ENCODE data around the gene ALKBH5.

ALKBH5 gene

DNA sequence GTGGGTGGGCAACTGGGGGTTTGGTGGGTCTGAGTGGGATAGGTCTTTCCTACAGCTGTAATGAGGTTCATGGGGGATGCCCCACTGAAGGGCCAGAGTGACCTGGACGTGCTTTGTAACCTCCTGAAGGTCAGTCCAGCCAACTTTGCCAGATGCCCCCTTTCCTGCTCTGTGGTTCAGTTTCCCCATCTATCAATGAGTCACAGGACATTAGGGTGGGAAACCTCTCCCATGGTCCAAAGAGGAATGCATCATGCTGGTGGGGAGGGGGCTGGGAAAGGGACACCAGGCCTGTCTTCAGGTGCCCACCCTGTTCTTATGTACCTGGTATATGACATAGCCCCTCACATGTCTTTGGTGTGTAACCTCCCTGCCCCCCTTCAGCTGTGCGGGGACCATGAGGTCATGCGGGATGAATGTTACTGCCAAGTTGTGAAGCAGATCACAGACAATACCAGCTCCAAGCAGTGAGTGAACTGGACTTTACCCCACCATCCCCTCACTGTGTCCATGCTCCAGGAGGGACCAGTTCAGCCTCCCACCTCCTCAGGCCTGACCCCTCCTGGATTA is 24.0 kb upstream of the ALKBH5 start:
- no peak for DNase-seq

DNA sequence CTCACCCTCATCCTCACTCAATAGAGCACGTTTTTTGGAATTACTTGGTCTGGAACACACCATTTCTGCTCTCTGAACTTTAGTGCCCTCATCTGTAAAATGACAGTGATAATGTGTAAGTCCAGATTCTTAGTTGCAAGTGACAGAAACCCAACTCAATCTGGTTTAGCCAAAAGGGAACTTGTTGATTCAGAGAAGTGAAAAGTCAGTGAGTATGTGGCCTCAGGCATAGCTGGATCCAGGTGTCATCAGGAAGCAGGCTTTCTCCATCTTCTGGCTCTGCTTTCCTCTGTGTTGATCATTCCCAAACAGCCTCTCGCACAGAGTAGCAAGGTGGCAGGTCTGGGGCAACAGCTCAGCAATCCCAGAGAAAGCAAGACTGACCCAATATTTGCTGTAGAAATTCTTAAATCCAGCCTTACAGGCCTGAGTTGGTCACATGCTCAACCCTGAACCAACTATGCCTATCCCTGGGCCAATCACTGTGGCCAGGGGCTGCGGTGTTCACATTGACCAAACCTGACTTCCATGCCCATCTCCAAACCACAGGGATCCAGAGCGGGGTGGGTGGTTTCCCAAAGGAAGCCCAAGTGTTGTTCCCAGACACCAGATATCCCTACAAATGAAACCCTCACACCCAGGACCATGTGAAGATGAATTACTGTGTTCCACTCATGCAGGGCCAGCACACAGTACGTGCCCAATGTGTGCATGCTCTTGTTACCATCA is 23.3 kb upstream of the ALKBH5 start:
- no peak for DNase-seq

DNA sequence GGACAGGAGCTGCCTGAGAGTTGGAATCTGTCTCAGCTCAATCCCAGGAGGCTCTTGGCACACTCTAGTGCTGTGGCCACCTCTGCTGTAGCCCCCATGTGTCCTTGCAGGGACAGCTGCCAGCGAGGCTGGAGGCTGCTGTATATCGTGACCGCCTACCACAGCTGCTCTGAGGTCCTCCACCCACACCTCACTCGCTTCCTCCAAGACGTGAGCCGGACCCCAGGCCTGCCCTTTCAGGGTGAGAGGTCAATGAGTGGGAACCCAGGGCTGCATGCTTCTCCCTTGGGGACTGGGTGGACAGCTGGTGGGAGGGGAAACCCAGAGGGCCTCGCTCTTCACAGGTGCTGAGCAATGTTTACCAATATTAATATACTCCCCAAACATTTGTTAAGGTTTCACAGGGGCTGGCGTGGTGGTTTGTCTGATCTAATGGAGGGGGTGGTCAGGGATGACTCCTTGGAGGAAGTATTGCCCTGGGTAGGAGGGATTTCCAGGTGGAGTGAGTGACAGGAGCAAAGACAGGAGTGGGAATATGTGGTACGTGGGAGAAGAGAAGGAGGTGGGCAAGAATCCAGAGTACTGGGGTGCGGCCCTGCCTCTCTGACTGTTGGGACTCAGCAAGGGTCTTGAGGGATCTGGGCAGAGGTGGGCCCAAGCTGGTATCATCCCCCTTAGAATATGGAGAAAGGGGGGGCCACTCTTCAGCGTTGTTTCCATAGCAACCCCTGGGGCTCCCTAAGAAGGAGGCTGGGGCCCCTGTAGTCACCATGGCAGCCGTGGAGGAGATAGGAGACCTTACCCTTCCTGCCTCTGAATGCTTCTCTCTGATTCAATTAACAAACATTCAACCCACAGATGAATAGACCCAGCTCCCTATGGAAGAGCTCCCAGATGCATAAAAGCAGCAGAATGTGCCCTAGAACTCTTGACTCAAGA is 22.2 kb upstream of the ALKBH5 start:
- DNase-seq = no peak

DNA sequence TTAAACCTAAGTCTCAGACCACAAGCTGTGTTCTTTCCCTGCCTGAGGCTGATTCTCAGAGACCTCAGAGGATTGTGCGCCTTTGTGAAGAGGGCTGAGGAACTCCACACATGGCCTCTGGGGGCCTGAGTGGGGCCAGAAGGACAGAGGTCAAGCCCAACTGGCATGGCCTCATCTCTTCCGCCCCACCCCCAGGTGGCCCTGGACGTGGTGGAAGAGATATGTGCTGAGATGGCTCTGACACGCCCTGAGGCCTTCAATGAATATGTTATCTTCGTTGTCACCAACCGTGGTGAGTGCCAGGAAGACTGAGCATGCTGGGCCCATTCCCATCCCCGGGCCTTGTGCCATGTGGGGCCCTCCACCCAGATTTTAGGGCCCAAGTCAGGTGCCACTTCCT is 20.1 kb upstream of the ALKBH5 start:
- DNase-seq = no peak

DNA sequence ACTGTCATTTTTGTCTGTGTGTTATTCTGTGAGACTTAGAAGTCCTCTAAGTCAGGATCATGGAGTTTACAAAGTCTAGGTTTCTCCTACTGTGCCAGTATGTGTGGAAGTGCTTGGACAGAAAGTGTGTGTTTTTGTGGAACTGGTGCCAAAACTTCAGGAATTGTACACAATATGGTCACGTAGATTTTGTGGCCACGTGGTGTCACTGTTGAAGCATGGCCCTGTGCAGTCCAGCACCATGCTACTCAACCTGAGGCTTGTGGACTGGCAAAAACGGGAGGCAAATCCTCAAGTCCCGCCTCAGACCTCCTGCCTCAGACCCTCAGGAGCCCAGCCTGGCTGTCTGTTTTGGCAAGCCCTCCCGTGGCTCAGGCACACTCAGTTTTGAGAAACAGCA is 16.7 kb upstream of the ALKBH5 start:
- no peak for DNase-seq

DNA sequence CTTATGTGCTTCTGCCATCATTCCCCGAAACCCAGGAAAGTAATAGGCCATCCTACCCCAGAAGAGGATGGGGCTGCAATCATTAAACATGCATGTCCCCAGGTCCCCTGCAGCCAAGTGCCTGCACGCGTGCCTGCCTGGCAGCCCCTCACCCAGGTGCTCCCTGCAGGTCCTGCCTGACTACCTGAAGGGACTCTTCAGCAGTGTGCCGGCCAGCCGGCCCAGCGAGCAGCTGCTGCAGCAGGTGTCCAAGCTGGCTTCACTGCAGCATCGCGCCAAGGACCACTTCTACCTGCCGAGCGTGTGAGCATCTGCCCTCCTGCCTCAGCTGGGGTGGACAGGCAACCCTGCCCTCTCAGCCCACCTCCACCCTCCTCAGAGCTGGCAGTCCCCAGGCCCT is 16.2 kb upstream of the ALKBH5 start:
- no peak for DNase-seq

DNA sequence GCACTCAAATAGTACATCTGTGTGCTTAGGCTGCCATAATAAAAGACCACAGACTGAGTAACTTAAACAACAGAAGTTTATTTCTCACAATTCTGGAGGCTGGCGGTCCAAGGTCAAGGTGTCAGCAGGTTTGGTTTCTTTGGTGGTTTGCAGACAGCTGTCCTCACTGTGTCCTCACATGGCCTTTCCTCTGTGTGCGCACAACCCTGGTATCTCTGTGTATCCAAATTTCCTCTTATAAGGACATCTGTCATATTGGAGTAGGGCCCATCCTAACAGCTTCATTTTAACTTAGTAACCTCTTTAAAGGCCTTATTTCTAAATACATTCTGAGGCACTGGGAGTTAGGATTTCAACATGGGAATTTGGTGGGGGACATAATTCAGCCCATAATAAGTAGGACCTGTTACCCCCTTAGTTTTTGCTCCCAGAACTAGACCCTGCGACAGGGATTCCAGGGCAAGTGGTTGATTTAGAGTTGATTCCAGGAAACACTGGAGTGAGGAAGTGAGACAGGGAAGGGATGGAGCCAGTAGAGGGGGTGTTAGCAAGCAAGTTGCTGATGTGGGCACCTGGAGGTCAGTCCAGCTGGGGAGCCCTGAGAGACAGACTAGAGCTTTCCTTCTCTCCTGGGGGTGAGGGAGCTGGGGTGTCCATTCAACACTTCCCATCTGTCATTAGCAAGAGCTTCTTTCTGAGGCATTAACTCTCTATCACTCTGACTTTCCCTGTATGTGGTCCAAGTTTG is 10.9 kb upstream of the ALKBH5 start:
- DNase-seq = peak; percentile 95

DNA sequence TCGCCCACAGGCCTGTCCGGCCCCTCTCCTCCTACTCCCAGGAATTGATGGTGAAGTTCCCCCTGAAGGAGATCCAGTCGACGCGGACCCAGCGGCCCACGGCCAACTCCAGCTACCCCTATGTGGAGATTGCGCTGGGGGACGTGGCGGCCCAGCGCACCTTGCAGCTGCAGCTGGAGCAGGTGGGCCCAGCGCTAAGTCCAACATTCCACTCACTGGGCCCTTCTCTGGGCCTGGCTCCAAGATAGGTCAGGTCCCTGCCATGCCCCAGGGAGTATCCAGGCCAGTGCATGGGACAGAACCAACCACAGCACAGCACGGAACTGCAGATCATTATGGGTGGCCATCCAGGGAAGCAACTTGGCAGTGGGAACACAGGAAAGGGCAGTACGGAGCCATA is 9.9 kb upstream of the ALKBH5 start:
- no peak for DNase-seq

DNA sequence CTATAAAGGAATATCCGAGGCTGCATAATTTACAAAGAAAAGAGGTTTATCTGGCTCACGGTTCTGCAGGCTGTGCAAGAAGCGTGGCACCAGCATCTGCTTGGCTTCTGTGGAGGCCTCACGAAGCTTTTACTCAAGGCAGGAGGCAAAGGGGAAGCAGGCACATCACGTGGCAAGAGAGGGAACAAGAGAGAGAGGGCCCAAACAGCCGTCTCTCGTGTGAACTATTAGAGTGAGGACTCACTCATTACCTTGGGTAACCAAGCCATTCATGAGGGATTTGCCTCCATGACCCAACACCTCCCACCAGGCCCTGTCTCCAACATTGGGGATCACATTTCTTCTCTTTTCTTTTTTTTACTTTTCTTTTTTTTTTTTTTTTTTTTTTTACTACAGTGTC is 7.5 kb upstream of the ALKBH5 start:
- no peak for DNase-seq

DNA sequence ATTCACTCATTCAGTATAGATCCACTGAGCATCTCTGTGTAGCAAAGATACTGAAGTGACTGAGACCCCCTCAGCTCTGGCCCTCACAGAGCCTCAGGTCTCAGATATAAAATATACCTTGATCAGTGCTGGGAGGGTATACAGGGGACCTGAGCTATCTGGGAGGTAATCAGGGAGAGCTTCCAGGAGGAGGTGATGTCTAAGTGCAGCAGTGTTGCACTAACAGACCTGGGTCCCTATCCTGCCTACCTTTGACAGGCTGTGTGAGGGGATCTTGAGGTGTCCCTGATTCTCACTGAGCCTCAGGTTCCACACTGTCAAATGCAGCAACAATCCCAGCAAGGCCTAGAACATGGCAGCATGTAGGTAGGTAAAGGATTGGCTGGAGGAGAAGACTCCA is 6.5 kb upstream of the ALKBH5 start:
- DNase-seq = no peak

DNA sequence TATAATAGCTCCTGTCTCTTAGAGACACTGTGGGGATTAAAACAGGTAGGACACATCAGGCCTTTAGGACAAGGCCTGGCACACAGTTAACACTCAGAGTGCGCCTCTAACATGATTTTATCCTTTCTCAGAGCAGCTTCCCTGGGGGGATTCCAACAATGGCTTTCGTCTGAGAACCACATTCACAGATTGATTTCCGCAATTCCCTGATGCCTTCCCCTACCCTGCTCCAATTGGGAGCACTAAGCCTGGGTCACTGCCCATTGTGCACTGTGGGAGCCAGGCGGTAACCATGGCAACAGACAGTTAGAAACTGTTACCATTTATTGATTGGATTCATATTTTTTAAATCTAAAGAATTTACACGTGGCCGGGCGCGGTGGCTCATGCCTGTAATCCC is 5.9 kb upstream of the ALKBH5 start:
- DNase-seq = no peak

DNA sequence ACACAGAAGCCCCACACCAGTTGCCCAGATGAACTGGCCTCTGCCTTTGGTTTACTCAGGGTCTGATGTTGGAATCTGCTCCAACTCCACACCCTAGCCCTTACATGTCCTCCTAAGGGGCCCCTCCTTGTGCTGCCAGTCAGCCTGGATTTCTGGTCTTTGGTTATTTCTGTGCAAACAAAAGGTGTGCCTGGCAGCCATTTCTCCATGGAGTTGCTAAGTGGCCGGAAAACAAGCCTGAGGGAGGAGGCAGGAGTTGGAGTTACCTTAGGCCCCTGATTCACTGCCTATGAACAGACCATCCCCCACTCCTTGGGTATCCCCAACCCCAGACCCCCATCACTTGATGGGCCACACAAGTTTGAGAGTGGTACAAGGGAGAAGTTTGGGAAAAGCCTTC is 4.4 kb upstream of the ALKBH5 start:
- no peak for DNase-seq

DNA sequence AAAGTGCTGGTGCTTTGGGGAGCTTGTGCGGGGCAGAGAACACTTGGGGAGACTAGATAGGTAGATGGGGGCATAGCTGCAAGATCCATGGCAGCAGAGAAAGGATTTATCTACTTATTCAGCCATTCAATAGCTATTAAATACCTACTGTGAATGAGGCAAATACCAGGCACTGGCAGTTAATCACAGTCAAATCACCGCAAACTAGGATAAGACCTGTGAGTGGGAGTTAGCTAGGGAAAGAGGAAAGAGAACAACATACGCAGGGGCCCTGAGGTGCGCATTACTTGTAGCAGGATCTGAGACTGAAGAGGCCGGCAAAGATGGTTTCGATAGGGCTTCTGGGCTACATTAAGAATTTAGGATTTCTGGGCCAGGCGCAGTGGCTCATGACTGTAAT is 3.8 kb upstream of the ALKBH5 start:
- no peak for DNase-seq

DNA sequence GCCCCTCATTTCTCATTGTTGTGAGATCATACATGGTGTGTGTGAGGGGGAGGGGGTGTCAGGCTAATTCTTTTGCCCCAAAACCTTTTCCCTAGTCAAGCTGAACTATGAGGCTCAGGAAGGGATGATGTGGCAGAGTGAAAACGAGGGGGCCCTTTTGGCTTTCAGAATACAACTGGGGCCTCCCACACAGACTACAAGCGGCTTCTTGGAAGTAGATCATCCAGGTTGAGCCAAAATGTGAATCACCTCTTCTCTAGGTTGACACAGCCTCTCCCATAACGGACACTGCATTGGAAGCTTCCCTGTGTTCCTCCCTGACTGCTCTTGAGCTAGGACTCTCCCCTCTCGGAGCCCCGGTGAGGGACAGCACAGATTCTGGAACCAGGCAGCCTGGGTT is 2.3 kb upstream of the ALKBH5 start:
- DNase-seq = no peak

DNA sequence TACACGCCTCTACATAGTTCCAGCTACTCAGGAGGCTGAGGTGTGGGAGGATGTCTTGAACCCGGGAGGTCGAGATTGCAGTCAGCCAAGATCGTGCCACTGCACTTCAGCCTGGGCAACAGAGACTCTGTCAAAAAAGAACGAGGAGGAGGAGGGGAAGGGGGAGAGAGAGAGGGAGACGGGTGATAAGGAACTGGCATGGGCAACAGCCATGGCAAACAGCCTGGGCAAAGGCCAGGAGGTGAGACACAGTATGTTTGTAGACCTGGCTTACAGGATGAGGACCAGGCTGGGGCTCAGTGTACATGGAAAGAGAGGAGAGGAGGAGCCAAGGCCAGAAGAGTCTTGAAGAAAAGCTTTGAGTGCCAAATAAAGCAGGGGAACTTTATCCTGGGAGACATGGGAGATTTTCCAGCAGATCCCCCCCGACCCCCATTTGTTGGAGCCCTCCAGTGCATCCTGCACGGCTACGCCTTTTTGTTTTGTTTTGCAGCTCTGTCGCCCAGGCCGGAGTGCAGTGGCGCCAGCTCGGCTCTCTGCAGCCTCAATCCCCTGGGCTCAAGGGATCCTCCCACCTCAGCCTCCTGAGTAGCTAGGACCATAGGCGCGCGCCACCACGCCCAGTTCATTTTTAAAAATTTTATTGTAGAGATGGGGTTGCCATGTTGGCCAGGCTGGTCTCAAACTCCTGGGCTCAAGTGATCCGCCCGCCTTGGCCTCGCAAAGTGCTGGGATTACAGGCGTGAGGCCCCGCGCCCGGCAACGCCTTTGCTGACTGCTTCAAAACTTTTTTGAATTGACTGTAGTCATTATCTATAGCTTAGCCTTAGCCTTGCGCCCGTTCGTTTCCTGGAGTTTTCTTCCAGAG is 1.3 kb upstream of the ALKBH5 start:
- DNase-seq = no peak

DNA sequence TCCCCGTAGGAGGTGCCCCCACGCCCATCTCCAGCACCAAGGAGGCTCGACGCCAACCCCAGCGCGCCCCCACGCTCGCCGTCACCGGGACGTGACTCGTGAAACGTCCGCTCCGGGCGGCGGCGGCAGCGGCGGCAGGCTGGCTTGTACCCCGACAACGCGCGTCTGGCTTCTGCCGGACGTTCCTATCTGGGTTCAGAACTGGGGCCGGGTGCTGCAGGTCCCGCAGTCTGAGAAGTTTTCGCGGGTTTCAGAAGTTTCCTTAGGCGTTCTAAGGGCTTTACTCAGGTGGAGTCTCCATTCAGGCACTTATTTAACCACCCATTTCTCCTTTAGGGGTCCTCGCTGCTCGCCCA is 672 bp upstream of the ALKBH5 start:
- DNase-seq = no peak

DNA sequence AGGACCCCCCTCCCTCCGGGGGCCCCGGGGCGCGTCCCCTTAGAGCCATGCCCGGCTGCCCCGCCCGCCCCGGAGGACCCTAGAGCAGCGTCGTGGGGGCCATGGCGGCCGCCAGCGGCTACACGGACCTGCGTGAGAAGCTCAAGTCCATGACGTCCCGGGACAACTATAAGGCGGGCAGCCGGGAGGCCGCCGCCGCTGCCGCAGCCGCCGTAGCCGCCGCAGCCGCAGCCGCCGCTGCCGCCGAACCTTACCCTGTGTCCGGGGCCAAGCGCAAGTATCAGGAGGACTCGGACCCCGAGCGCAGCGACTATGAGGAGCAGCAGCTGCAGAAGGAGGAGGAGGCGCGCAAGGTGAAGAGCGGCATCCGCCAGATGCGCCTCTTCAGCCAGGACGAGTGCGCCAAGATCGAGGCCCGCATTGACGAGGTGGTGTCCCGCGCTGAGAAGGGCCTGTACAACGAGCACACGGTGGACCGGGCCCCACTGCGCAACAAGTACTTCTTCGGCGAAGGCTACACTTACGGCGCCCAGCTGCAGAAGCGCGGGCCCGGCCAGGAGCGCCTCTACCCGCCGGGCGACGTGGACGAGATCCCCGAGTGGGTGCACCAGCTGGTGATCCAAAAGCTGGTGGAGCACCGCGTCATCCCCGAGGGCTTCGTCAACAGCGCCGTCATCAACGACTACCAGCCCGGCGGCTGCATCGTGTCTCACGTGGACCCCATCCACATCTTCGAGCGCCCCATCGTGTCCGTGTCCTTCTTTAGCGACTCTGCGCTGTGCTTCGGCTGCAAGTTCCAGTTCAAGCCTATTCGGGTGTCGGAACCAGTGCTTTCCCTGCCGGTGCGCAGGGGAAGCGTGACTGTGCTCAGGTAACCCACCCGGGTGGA is 759 bp downstream of the ALKBH5 start:
- DNase-seq = no peak

DNA sequence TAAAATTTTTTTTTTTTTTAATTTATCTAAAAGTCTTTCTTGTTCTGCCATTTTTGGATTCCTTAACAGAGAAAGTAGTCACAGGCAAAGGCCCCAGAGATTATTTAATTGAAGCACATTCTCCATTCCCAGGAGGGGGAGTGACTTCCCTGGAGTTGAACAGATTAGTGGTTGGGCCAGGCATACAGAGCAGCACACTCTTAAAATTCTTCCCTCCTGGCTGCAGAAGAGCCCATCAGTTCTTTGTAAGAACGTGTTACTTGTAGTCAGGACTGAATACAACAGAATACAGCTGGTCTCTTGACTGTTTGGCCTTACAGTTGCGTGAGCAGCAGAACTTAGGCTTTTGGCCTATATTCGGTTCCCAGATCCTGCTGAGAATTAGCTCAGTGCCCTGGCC is 1.8 kb downstream of the ALKBH5 start:
- no peak for DNase-seq

DNA sequence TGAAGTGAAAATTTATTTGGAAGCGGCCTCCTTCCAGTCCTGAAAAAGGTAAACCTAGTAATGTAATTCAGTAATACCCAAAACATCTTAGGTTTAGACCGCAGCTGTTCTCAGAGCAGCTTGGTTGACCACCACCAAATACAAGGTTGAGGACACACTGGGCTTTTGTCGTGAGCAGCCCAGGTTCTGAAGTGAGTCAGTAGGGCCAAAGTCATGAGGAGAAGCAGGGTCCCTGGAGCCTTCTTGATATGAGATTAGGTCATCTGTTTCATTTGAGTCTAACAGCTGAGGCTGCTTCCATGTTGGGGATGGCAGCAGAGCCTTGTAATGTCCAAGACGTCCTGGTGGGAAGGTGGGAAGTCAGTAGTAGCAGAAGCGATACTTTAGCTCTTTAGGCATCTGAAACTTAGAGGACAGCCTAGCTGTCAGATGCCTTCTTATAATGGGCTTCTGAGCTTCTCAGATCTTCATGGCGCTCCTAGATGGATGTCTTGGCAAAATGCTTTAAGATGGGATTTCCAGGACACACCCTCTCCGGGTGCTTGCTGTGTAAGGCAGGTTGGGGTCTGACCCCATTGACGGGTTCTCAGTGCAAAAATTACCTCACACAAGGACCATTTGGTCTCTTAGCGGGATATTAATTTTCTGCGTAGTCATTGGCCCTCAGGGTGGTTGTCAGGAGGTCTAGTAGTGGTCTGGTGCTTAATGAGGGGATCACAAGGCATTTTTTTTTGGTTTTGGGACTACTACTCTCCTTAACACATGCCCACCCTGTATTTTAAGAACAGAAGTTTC is 2.4 kb downstream of the ALKBH5 start:
- no peak for DNase-seq

DNA sequence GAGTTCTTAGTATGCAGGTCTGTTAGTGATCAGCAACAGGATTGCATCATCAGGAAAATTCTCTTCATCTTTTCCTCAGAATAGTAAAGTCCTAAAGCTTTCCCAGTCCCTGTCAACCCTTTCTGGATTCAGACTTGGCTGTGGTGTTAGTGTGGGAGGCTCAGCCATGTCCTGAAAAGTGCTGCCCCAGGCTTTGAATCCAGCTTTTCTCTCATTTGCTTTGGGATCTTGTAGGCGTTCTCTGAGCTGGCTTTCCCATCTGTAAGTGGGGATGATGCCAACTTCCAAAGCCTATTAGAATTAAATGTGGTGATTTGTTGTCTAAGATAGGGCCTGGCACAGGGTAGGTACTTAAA is 3.0 kb downstream of the ALKBH5 start:
- no peak for DNase-seq

DNA sequence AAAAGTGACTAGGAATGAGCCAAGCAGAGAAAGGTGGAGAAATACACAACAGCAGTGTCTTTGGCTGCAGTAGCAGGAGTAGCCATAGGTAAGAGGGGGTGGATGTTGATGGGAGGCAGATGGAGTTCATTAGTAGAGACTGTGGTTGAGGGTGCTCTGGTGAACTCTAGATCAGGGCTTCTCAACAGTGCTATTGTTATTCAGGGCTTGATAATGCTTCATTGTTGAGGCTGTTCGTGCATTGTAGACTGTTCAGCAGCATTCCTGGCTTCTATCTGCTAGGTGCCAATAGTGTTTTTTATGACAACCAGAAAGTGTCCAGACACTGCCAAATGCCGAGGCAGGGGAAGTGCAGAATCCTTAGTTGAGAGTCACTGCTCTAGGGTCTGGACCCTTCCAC is 3.6 kb downstream of the ALKBH5 start:
- DNase-seq = no peak

Data from NCI-H1694 treated with DMSO at 0.1 percent for 48 hours (cell line).